Measurements from ENCODE around the gene ST3GAL4.

The ST3GAL4 gene

DNA sequence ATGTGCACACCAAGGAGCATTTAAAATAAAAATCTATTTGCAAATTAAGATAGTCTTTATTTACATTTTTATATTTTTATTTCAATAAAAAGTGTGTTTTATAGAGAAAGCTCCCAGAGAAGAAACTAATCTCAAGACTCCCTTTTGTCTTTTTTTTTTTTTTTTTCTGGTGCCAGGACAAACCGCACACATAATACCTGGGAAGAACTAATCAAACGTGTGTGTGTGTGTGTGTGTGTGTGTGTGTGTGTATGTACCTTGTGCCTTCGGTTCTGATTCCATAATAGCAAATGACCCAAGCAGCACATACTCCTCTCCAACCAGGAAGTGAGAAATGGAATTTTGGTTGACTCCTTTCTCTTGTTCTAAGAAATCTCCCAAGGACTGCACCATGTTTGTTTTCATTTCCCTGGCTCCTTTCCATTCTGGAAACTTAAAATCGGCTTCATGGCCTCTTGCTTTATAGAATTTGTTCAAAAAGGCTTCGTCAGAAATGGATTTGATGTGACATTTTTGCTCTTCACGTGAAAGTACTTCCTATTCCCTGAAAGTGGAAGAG is 65.3 kb downstream of the ST3GAL4 start:
- DNase-seq (ENCODE audit: low read depth): no peak
- TF ChIP-seq, protein P1, sequence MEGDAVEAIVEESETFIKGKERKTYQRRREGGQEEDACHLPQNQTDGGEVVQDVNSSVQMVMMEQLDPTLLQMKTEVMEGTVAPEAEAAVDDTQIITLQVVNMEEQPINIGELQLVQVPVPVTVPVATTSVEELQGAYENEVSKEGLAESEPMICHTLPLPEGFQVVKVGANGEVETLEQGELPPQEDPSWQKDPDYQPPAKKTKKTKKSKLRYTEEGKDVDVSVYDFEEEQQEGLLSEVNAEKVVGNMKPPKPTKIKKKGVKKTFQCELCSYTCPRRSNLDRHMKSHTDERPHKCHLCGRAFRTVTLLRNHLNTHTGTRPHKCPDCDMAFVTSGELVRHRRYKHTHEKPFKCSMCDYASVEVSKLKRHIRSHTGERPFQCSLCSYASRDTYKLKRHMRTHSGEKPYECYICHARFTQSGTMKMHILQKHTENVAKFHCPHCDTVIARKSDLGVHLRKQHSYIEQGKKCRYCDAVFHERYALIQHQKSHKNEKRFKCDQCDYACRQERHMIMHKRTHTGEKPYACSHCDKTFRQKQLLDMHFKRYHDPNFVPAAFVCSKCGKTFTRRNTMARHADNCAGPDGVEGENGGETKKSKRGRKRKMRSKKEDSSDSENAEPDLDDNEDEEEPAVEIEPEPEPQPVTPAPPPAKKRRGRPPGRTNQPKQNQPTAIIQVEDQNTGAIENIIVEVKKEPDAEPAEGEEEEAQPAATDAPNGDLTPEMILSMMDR (conservative IDR thresholded peaks at IDR 0.05; ENCODE audit: low read length): no peak
- no peak overlapping the region for H3K4me3 ChIP-seq (ENCODE audit: low read length)

DNA sequence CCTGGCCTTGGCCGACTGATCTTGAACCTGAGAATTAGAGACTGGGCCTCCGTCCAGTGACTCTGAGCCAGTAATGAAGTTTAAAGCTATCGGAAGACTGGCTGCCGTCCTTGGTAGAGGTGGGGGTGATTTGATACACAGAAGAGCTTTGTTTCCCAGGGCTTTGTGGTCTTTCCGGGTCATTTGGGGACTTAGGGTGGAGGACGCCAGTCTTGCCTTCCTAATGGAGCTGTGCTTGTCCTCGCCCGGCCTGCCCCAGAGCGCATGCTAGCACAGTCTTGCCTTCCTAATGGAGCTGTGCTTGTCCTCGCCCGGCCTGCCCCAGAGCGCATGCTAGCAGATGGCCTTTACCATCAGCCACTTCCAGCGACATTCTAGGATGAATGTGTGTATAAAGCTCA is 65.8 kb downstream of the ST3GAL4 start:
- TF ChIP-seq, protein P1 (conservative IDR thresholded peaks at IDR 0.05; ENCODE audit: low read length): no peak
- no peak for DNase-seq (ENCODE audit: low read depth)
- no peak overlapping the region for H3K4me3 ChIP-seq (ENCODE audit: low read length)

DNA sequence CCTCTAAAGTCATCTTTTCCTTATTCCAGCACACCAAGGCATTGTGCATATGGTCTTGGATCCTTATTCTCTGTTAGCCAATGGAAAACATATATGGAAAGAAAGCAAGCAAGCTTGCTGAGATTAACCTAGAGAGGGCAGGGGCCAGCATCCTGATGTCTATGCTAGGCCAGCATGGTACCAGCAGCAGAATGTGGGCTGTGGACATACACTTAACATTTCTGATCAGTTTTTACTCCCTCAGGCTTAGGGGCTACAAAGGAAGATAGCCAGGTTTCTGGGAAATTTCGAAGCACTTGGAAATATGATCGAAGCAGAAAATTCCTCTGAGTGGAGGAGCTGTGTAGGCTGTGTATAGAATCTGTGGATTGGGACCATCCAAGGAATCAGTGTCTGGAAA is 67.0 kb downstream of the ST3GAL4 start:
- DNase-seq (ENCODE audit: low read depth): no peak
- TF ChIP-seq, protein P1 (conservative IDR thresholded peaks at IDR 0.05; ENCODE audit: low read length): no peak

DNA sequence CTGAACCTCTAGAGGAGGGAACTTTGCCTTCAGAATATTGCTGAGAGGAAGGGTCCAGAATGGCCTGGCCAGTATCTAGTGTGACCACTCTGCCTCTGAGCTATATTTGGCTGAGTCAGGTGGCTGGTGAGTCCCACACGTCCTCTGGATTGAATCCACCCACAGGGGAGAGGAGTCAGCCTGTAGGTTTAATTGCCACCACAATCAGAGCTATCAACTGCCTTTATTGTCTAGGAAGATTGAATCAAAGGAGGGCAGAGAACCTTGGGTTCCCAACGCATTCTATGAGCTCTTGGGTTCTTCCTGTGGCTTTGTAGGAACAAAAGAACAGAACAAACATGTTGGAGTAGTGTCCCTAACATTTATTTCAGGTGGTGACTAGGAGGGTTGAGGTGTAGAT is 67.7 kb downstream of the ST3GAL4 start:
- no peak overlapping the region for H3K4me3 ChIP-seq (ENCODE audit: low read length)
- DNase-seq (ENCODE audit: low read depth): no peak
- TF ChIP-seq, protein P1 (conservative IDR thresholded peaks at IDR 0.05; ENCODE audit: low read length): no peak

More for the DNA sequence above, 67.0 kb downstream of the ST3GAL4 start:
- H3K4me3 ChIP-seq (ENCODE audit: low read length): no peak overlapping the region

DNA sequence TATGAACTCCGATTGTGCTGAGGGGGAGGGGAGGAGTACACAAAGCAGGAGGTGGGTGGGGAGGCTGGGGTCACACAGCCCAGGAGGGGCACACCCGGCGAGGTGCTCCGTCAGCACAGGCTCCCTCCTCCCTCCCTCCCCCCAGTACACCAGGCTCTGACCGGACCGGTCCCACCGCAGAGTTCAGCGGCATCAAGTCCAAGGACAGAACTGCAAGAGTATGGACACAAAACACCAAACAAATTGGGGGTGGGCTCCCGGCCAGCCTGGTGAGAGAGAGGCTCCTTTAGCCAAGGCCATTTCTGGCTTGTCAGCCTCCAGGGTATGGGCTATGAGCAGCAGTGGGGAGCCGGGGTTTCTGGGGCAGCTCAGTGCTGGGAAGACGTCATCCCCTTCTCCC is 68.3 kb downstream of the ST3GAL4 start:
- no peak for DNase-seq (ENCODE audit: low read depth)
- H3K4me3 ChIP-seq (ENCODE audit: low read length): no peak overlapping the region
- TF ChIP-seq, protein P1 (conservative IDR thresholded peaks at IDR 0.05; ENCODE audit: low read length): no peak

DNA sequence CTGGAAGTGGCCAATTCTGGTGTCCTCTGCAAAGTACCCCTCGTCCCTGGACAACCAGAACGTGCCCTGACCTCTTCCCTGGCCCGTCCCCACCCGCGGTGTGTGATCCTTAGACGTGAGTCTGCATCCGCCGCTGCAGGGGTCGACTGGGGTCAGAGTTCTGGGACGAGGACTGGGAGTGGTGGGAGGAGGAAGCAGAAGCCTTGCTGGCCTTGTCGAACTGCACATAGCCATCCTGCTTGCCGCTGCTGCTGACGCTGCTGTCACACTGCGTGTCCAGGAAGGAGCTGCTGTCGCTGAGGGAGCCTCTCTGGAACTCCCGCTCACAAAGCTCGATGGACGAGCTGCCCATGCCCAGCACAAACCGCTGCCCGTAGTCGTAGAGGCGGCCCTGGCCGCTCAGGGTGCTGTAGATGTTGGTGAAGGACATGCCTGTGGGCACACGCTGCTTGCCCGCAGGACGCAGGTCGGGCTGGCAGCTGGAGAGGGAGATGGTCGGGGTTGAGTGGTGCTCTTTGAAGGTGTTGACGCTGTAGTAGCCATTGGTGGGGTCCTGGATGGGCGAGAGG is 69.1 kb downstream of the ST3GAL4 start:
- TF ChIP-seq, protein P1 (conservative IDR thresholded peaks at IDR 0.05; ENCODE audit: low read length): no peak
- no peak overlapping the region for H3K4me3 ChIP-seq (ENCODE audit: low read length)
- no peak for DNase-seq (ENCODE audit: low read depth)

DNA sequence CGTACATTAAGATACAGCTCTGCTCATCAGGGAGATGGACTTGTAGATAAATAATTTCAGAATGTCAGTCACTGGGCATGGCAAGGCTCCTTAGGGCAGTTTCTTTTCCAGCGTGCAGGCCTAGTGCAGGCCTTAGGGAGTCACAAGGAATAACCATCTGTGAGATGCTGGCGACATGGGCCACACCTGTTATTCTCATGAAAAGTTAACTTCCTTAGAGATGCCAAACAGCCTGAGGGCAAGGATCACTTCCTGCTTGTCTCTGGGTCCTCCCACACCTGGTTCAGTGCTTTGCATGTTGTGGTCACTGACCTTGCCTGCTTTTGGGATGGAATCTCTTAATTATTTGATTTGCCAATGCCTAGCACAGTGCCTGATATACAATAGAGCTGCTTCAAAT is 70.6 kb downstream of the ST3GAL4 start:
- no peak overlapping the region for H3K4me3 ChIP-seq (ENCODE audit: low read length)
- TF ChIP-seq, protein P1 (conservative IDR thresholded peaks at IDR 0.05; ENCODE audit: low read length): no peak
- DNase-seq (ENCODE audit: low read depth): no peak

Data from AG10803 (cell line).